Endothelial cell of umbilical vein (primary cell): ENCODE measurements around the gene CCL1. TPM values are rescaled to one million over a fixed set of nuclear protein-coding genes. Genes with fewer than 3 reads are reported as not detected.

ENCODE experiments used
- BruUV-seq: library from RNA; stranded (reverse); fragments of 400-500 nt; replicated peaks from 2 replicates; lab custom pipeline; 2021; lab: Mats Ljungman, UMichigan
- CTCF ChIA-PET: fragments of 300-600, 350-600 bp; sonication (Branson Sonifier 250); formaldehyde crosslinking; loops from one replicate; lab custom pipeline; 2021; ENCODE audit warnings: antibody characterized with exemption, inconsistent platforms; lab: Charles Lee
- POLR2A ChIA-PET: fragments of 300-600, 350-600 bp; sonication (Branson Sonifier 250); formaldehyde crosslinking; loops from one replicate; lab custom pipeline; 2021; ENCODE audit warnings: antibody characterized with exemption, inconsistent platforms; lab: Charles Lee
- DNase-seq: peaks from one replicate; pipeline ENCODE4 v3.0.0-alpha.2; 2011; ENCODE audit warnings: low read depth, low spot score
- FAIRE-seq: peaks from 2 replicates; lab custom pipeline; 2011; peaks lifted over from hg19 to GRCh38; lab: Jason Lieb, UNC
- H2AFZ ChIP-seq: 2 replicates; pipeline ENCODE4 v1.6.0; 2012; ENCODE audit warnings: low read depth, low read length, control low read depth, inconsistent platforms
- H3K27ac ChIP-seq: 2 replicates; pipeline ENCODE4 v1.5.1; 2011; ENCODE audit warnings: low read depth, mild to moderate bottlenecking, control low read depth, low read length, moderate library complexity; ENCODE audit not compliant: insufficient read depth
- H3K27me3 ChIP-seq, 2 experiments: 2 replicates each; pipeline versions ENCODE4 v1.6.0 to v1.6.1; 2011; ENCODE audit warnings: low read length in 2 of 2, mixed read lengths in 1 of 2; ENCODE audit not compliant: control insufficient read depth in 2 of 2, insufficient read depth in 2 of 2
- H3K36me3 ChIP-seq, 2 experiments: 2 replicates in 1 of 2; 3 replicates in 1 of 2; pipeline ENCODE4 v1.5.1; 2011; ENCODE audit warnings: low read length in 2 of 2, mild to moderate bottlenecking in 1 of 2, moderate library complexity in 1 of 2; ENCODE audit not compliant: control insufficient read depth in 2 of 2, insufficient read depth in 2 of 2; ENCODE audit errors: extremely low read depth in 1 of 2
- H3K4me1 ChIP-seq: 3 replicates; pipeline ENCODE4 v1.5.1; 2011; ENCODE audit warnings: mild to moderate bottlenecking, low read length; ENCODE audit not compliant: control insufficient read depth, insufficient read depth; ENCODE audit errors: extremely low read depth
- H3K4me2 ChIP-seq: 2 replicates; pipeline ENCODE4 v1.6.1; 2011; ENCODE audit warnings: low read length, control low read depth, mixed read lengths; ENCODE audit not compliant: insufficient read depth
- H3K4me3 ChIP-seq, 3 experiments: fragments of 200-600 bp in 1 of 3; sonication (generic), shearing (Covaris generic) in 1 of 3; replicated peaks in 1 of 3; 2 replicates each; pipeline ENCODE4 v1.5.1; 2011 to 2016; ENCODE audit warnings: control low read depth in 3 of 3, low read length in 3 of 3, mild to moderate bottlenecking in 2 of 3, inconsistent platforms in 1 of 3, low read depth in 1 of 3, moderate library complexity in 1 of 3; ENCODE audit not compliant: insufficient read depth in 1 of 3
- H3K79me2 ChIP-seq: 2 replicates; pipeline ENCODE4 v1.6.0; 2012; ENCODE audit warnings: low read length, inconsistent platforms; ENCODE audit not compliant: control insufficient read depth, insufficient read depth
- H3K9ac ChIP-seq: replicated peaks from 2 replicates; pipeline ENCODE3; 2011; ENCODE audit warnings: low read length, control low read depth; ENCODE audit not compliant: insufficient read depth; ENCODE audit errors: extremely low read depth
- H3K9me1 ChIP-seq: replicated peaks from 3 replicates; pipeline ENCODE4 v1.6.0; 2011; ENCODE audit warnings: mild to moderate bottlenecking, low read length; ENCODE audit not compliant: control insufficient read depth, insufficient read depth; ENCODE audit errors: extremely low read depth
- H3K9me3 ChIP-seq: replicated peaks from 2 replicates; pipeline ENCODE4 v1.5.1; 2012; ENCODE audit warnings: low read length, inconsistent platforms; ENCODE audit not compliant: control insufficient read depth, insufficient read depth
- H4K20me1 ChIP-seq: replicated peaks from 2 replicates; pipeline ENCODE3; 2011; ENCODE audit warnings: mild to moderate bottlenecking, low read length; ENCODE audit not compliant: control insufficient read depth, insufficient read depth; ENCODE audit errors: extremely low read depth
- EZH2 ChIP-seq: IDR thresholded peaks from 2 replicates; pipeline ENCODE4 v1.6.1; 2012; ENCODE audit warnings: borderline replicate concordance, low read depth, mild to moderate bottlenecking, moderate library complexity, low read length, inconsistent platforms; ENCODE audit not compliant: severe bottlenecking
- FOS ChIP-seq: IDR thresholded peaks from 2 replicates; pipeline ENCODE4 v1.6.1; 2011; ENCODE audit warnings: mild to moderate bottlenecking, low read length, moderate library complexity, borderline replicate concordance; ENCODE audit not compliant: insufficient read depth
- GATA2 ChIP-seq: IDR thresholded peaks from 2 replicates; pipeline ENCODE4 v1.7.0; 2011; ENCODE audit warnings: low read depth, mild to moderate bottlenecking, moderate library complexity, mixed read lengths, low read length; ENCODE audit not compliant: insufficient read length, insufficient read depth
- JUN ChIP-seq: IDR thresholded peaks from 2 replicates; pipeline ENCODE4 v1.6.1; 2011; ENCODE audit warnings: borderline replicate concordance, low read depth; ENCODE audit not compliant: insufficient read length, insufficient read depth
- MYC ChIP-seq: IDR thresholded peaks from one replicate; pipeline ENCODE4 v1.6.1; 2011; ENCODE audit warnings: mild to moderate bottlenecking, low read depth, low read length
- POLR2A ChIP-seq: IDR thresholded peaks from 2 replicates; pipeline ENCODE4 v1.6.1; 2012; ENCODE audit warnings: low read depth, mild to moderate bottlenecking, control low read depth, low read length
- POLR2AphosphoS5 ChIP-seq: IDR thresholded peaks from 2 replicates; pipeline ENCODE4 v1.6.1; 2012; ENCODE audit warnings: low read depth, mild to moderate bottlenecking, control low read depth, low read length, moderate library complexity; ENCODE audit not compliant: insufficient read depth
- dilution Hi-C: fragments of 300-500 bp; cut with MboI; formaldehyde crosslinking; loops from one replicate; pipeline ENCODE4 v1.15.0; 2019; ENCODE audit warnings: low sequenced_read_pairs; ENCODE audit not compliant: extremely low pct_ligation_motif_present
- intact Hi-C: fragments of 100-400 bp; cut with micrococcal nuclease; formaldehyde crosslinking; loops from one replicate; pipeline ENCODE4 v1.10.0; 2022
- polyA plus RNA-seq, 4 experiments: library from polyadenylated mRNA; depleted of rRNA in 3 of 4; stranded (reverse) in 3 of 4; unstranded in 1 of 4; fragments of >200 nt; gene quantifications; 2 replicates each; pipeline versions ENCODE4 v1.2.1 to v1.2.3, GENCODE V29; 2011 to 2012; ENCODE audit warnings: missing spikeins in 1 of 4
- total RNA-seq: library from RNA; stranded (reverse); gene quantifications from 2 replicates; pipeline ENCODE4 v1.2.3, GENCODE V29; 2021
- TF ChIP-seq, protein P1 (sequence below), 2 donors: IDR thresholded peaks; 1 replicate in 1 of 2; 2 replicates in 1 of 2; pipeline ENCODE4 v1.5.1; 2011; ENCODE audit warnings: low read length in 2 of 2, mild to moderate bottlenecking in 2 of 2, moderate library complexity in 2 of 2, control low read depth in 1 of 2, inconsistent platforms in 1 of 2, low read depth in 1 of 2; ENCODE audit not compliant: insufficient read depth in 1 of 2; ENCODE audit errors: extremely low read depth in 1 of 2
- TF ChIP-seq, protein P2 (sequence below): IDR thresholded peaks from 2 replicates; pipeline ENCODE4 v1.6.1; 2011; ENCODE audit not compliant: insufficient read depth, insufficient read length

The CCL1 gene
- total and polyA plus RNA-seq, 2 donors (not counting 3 experiments of a cell fraction or from before 2014, with no cell fraction given) = not detected

DNA sequence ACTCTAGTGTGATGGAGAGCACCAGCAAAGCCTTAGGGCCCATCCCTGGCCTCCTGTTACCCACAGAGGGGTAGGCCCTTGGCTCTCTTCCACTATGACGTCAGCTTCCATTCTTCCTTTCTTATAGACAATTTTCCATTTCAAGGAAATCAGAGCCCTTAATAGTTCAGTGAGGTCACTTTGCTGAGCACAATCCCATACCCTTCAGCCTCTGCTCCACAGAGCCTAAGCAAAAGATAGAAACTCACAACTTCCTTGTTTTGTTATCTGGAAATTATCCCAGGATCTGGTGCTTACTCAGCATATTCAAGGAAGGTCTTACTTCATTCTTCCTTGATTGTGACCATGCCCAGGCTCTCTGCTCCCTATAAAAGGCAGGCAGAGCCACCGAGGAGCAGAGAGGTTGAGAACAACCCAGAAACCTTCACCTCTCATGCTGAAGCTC, 44.0 kb downstream of the CCL1 start, which contains the start of gene CCL8:
CCL8 (plus strand) TSS at position 397 of the 445 bp plus-strand sequence. CDS start 67 bp downstream, outside the sequence.
- ChIA-PET CTCF (interaction anchor here (1.0 to 2.2 kb wide), 6 partner anchors 10 to 148 kb away, joined by 3 to 8 read pairs (median 5); no protein-coding TSS in a partner anchor), POLR2A (no interaction called here)
- no peak for FAIRE-seq

More for the DNA sequence above, 44.0 kb downstream of the CCL1 start, which contains the start of gene CCL8:
- dilution Hi-C loops (loop anchor here (25.0 kb wide), 1 partner anchor 107 kb away; no protein-coding TSS in a partner anchor), intact Hi-C loops (no loop called here)
- Histone ChIP-seq H3K4me3 (no peak within 1 kb of the TSS), H3K4me1 (no peaks in the 10 kb centered on the region), H2AFZ (no peak within 1 kb of the TSS), H3K9me3 (no peaks in the 10 kb centered on the region), H3K9ac (no peak within 1 kb of the TSS), H4K20me1 (no peaks in the 10 kb centered on the region), H3K9me1 (no peaks in the 10 kb centered on the region), H3K4me2 (no peak within 1 kb of the TSS), H3K27me3 (peaks cover 5 to 11% of the 10 kb centered on the region in 2 experiments), H3K79me2 (no peaks in the 10 kb centered on the region), H3K27ac (no peak within 1 kb of the TSS), H3K36me3 (no peaks in the 10 kb centered on the region)
- DNase-seq = no peak
- no peak for TF ChIP-seq POLR2A
- TF ChIP-seq FOS = no peak
- no peak for TF ChIP-seq GATA2
- TF ChIP-seq EZH2 = no peak
- TF ChIP-seq MYC = no peak
- TF ChIP-seq, protein P1, sequence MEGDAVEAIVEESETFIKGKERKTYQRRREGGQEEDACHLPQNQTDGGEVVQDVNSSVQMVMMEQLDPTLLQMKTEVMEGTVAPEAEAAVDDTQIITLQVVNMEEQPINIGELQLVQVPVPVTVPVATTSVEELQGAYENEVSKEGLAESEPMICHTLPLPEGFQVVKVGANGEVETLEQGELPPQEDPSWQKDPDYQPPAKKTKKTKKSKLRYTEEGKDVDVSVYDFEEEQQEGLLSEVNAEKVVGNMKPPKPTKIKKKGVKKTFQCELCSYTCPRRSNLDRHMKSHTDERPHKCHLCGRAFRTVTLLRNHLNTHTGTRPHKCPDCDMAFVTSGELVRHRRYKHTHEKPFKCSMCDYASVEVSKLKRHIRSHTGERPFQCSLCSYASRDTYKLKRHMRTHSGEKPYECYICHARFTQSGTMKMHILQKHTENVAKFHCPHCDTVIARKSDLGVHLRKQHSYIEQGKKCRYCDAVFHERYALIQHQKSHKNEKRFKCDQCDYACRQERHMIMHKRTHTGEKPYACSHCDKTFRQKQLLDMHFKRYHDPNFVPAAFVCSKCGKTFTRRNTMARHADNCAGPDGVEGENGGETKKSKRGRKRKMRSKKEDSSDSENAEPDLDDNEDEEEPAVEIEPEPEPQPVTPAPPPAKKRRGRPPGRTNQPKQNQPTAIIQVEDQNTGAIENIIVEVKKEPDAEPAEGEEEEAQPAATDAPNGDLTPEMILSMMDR (IDR thresholded peaks at IDR 0.05; ENCODE audit: extremely low read depth in 1 of 2, insufficient read depth in 1 of 2, low read depth in 1 of 2, low read length in 2 of 2) = no peak
- TF ChIP-seq, protein P2, sequence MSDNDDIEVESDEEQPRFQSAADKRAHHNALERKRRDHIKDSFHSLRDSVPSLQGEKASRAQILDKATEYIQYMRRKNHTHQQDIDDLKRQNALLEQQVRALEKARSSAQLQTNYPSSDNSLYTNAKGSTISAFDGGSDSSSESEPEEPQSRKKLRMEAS = no peak
- no peak for TF ChIP-seq POLR2AphosphoS5
- no peak for TF ChIP-seq JUN
- BruUV-seq = no TSS peak
